Measurements from ENCODE around the gene NFATC1.

Gene NFATC1

DNA sequence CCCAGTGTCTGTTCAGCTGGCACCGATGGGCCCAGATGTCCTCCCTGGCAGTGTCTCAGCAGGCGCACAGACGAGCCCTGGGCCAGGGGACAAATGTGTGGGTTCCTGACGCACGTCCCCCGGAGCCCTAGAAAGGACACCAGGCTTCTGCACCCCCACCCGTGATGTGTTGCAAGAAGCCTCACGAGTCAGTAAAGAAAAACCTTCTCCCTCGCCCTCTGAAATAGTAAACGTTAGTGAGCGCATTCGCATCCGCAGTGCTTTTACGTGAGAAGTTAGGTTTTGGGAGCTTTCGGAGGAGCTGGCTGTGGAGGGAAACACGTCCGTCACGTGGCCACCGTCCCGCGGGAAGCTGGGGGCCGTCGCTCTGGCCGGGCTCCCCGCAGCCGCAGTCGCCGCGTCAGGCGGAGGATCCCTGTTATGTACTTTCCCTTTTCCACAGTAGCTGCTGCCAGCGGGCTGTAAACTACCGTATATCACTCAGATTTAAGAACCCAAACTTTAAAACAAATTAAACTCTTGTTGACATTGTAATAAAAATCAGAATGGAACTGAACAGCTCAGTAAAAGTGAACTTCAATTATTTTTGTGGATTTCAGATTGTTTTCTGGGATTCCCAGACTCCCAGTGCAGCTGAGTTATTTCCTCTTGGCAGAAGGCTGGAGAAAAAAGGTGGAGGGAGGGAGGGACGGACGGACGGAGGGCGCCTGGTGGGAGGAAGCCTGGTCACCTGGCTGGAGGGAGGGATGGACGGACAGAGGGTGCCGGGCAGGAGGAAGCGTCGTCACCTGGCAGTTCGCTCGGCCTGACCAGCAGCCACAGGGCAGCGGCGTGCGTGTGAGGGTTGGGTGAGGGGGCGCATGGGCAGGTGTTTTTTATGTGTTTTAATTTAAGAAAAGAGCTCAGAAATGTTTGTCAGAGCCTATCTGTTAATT, 112.1 kb downstream of the NFATC1 start:
- DNase-seq (ENCODE audit: low read depth, low spot score), result no peak

DNA sequence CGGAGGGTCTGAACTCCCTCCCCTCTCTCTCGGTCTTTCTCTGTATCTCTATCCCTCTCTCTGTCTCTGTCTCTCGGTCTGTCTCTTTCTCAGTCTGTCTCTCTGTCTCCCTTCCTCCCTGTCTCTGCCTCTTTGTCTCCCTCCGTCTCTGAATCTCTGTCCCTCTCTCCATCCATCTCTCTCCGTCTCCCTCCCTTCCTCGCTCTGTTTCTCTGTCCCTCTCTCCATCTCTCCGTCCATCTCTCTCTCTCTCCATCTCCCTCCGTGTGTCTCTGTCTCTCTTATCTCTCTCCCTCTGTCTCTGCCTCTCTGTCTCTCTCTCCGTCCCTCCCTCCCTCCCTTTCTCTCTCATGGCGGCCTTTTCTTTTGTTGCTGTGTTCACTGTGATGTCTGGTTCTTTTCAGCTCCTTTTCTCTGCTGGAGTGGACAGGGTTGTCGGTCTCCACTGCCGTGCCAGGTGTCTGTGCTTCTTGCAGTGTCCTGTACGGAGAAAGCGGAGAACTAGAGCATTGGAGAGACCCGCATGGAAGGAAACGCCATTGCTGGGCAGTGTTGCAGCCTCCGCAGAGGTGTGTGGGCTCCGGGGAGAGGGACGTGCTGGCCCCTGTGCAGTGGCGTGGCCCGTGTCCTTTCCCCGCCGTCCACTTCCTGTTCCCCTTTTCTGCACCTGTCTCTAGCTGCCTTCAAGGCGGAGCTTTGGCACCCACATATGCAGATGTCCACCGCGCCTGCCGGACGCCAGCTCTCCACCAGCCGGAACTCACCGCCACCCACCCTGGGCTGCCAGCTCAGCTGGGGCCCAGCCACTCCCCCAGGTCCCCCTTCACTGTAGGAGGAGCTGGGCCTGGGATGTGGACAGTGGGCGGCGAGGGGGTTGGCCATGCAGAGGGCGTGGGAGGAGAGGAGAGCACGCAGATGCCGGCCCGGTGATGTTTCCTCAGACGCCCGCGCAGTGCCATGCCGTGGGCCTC, 113.1 kb downstream of the NFATC1 start:
- no peak for DNase-seq (ENCODE audit: low read depth, low spot score)

DNA sequence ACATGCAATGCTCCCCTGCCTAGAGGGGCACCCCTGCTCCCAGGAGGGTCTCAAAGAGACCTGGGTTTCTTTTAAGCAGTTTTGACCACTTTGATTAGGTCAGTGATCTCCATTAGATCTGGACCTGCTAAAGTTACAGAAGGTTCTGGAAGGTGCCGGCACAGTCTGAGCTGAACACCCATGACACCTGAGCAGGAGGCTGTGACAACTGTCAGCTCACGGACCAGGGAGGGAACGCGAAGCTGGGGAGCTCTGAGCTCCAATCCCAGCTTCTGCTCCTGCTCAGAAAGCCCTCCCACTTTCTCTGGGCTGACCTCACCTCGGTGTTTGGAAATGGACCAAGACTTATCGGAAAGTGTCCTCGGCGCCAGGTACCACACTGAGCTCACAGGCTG, 113.8 kb downstream of the NFATC1 start:
- no peak for DNase-seq (ENCODE audit: low read depth, low spot score)

DNA sequence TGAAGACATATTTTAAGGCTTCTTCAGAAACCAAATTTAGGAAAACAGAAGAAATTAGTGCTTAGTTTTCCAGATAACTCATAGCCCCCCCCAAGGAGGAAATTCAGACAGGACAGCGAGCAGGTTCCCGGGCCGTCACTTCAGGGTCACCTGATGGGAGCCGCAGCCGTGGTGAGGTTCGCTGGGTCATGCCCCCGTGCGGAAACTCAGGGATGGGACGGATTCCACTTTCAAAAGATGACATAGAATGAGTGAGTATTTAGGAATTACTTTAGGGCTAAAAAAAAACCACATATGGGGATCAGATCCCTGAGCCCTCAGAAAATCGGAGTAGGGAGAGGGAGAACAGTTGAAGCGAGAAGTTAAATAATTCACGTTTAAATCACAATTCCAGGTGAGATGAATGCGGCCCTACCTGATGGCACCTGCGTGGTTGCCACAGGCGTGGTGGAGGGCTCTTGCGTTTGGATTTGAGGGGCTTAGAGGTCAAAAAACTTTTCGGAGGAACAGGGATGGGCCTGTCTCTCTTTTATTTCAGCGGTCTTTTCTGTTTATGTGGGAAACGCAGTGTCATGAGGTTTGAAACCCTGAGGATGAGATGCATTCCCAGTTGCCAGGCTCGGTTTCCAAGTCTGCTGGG, 114.4 kb downstream of the NFATC1 start:
- no peak for DNase-seq (ENCODE audit: low read depth, low spot score)

DNA sequence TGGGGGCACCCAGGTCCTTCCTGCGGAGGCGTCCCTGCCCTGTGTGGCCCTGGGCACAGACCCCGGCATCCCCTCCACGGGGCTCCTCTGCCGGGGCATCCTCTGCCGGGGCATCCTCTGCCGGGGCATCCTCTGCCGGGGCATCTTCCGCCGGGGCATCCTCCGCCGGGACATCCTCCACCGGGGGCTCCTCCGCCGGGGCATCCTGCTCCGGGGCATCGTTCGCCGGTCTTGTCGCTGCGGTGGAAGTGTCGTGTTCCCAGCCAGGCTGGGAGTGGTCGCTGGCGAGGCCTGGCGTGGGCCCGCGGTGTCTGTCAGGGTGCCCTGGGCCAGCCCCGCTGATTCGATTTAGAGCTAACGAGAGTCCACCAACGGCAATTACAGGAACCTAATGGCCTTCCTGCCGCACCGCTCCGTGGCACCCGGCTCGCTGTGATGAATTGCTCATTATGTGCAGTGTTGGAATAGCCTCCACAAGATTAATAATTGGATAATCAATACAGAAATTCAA, 115.1 kb downstream of the NFATC1 start:
- DNase-seq (ENCODE audit: low read depth, low spot score), result no peak

DNA sequence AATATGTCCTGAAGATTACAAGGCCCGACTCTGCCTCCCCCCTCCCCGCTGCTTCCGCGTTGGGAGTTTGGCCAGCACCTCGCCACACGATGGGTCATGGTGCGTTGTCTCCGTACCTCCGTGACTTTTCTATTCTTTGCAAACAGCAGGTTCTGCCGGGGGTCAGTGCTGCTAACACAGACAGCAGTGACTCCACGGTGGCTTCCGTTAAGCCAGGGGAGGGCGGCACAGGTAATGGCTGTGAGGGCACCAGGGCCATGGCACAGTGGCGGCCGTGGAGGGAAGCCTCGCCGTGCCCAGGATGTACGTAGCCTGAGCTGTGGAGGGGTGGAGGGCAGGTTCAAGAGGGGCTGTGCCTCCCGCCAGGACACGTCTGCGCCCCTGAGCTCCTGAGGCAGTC, 115.5 kb downstream of the NFATC1 start:
- DNase-seq (ENCODE audit: low read depth, low spot score), result no peak

DNA sequence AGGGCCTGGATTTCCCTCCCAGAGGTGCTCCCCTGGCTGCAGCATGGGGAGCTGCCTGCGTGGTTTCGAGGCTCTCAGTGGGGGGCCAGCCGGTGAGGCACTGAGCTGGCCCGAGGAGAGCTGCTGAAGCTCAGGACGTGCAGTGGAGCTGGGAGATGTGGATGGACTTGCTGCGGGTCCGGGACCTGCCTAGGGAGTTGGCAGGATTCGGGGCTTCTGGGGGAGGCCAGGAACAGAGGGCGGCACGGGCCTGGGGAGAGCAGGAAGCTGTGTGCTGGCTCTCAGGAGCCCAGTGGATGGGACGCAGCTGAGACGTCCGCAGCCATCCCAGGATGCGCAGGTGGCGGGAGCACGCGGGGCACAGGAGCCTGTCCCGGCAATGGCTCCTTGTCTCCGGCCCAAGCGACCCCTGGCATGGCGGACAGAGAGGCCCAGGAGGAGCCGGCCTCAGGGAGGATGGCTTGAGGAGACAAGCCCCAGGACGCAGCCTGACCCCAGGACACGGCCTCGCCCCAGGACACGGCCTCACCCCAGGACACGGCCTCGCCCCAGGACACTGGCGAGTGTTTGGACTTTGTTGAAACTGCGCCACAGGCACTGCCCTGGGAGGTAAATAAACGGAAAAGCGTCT, 116.1 kb downstream of the NFATC1 start:
- no peak for DNase-seq (ENCODE audit: low read depth, low spot score)

DNA sequence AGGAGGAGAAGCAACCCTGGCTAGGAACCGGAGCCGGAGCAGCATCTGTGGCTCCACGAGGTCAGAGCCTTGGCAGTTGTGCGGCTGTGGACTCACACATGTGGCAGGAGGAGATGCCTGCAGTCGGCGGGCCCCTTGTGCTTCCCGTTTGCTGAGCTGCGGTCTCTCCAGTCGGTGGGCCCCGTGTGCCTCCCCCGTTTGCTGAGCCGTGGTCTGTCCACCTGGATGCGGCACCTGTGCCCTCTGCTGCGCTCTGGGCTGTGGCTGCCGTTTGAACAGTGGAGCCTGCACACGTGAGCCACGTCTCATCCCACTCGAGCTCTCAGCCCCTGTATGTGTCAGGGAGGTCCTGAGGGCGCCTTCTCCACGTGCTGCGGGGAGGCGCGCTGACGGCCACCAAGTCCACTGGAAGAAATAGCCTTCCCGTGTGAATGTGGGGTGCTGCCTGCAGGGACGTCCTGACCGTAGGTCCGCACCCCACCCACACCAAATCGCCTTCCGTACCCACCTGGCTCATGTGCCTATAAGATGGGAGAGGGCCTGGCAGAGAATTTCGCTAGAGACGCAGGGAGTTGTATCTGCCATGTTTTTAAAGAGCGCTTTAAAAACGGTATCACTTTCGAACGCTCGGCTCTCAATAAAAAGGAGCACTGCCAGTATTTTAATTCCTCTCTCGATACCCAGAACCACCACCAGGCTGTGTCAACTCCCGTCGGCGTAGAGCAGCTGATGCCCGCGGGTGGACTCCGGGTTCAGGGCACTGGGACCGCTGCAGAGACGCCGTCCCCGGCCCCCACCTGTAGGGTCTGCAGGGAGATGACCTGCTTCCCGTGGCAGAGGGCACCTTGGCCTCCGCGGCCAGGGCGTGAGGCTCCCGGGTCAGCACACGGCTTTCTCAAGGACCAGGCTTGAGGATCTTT, 117.0 kb downstream of the NFATC1 start:
- DNase-seq (ENCODE audit: low read depth, low spot score), result no peak

DNA sequence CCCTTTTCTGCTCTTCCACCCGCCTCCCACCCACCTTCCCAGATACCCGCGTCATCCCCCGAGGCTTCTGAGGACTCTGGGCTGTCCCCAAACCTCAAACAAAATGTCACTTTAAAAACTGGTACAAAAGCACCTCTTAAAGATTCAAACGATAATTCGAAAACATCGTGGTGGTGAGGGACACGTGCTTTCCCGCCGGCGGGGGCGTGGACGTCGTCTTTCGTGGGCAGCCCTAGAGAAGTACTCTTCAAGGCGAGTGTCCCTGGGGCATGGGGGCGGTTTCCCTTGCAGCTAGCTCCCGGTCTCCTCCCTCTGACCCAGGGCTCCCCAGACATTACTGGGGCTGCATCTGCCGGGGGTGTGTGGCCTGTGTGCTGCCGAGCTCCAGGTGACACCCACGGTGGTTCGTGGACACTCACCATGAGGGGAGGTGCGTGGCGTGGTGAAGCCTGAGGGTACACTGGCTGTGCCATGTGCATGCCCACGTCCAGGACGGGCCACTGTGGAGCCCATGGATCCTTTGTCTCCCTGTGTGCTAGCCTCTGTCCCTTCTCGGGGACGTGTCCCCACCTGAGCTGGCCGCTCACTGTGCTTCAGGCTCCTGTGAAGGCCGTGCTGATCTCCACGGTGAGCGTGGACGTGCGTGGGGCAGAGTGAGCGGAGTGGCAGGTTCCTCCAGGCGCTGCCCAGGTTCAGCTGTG, 117.8 kb downstream of the NFATC1 start:
- no peak for DNase-seq (ENCODE audit: low read depth, low spot score)

DNA sequence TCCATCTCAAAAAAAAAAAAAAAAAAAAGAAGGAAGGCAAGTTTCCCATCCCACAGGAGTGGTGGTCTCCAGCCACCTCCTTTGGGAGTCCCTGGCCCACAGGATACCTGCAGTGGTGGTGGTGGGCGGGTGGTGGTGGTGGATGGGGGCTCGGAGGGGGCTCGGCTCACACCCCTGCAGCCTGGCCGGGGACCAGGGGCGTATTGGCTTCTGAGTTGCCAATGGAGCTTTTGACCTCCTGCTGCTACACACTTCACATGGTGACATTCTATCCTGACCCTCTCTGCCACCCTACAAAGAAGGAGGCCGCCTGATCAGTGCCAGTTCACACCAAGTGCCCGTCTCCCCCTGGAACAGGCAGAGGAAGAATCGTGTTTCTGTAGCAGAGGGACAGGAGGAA, 119.6 kb downstream of the NFATC1 start:
- DNase-seq (ENCODE audit: low read depth, low spot score), result no peak

DNA sequence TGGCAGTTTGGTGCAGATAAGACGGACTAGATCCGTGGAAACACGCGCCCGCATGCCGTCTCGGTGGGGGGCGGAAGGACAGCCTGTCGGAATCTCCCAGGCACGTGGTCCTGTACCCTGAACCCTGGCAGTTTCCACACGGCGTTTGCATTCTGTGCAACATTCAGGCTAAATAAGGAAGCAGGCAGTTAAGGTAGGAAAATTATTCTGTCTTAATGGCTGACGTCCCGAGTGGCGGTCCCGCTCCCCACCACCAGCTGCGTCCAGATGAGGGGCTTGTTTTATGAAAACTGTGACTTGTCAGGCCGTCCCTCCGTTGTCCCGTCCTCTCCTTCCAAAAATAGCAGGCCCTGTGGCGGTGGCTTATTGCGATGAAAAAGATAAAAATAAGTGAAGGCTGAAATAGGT, 120.2 kb downstream of the NFATC1 start:
- DNase-seq (ENCODE audit: low read depth, low spot score), result no peak

DNA sequence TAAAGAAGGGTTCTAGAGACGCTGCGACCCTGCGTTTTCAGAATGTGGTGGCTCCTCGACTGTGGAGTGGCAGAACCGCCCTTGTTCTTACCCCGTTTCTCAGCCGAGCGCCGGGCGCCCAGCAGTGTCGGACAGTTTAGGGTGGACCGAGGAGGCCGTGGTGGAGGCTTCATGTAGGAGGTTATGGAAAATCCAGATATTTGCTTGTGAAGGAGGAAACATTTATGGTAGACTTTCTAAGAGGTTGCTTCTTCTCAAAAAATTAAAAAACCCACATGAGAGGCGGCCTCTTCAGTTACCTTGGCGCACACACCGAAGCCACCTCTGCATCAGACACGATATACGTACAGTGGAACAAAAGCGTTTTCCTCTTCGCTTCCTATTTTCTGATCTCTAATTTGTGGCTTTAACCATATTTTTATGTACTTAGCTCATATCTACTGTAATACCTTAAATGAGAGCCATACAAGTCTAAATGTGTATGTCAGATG, 120.8 kb downstream of the NFATC1 start:
- no peak for DNase-seq (ENCODE audit: low read depth, low spot score)

DNA sequence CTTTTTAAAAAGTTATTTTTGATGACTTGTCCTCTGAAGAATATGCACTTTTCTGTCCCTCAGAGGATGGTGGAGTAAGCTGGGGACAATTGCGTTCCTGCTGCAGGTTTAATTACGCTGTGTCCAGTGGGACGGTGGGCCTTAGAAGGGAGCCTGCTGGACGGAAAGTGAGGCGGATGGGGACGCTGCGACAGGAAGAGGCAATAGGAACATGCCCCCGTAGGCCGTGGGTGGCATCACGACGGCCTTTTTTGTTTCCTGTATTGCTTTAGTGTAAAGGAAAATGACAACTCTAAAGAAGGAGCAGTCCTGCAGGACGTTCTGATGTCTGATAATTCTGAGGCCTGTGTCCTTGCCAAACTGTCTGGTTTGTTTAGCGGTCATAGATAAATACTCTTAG, 121.6 kb downstream of the NFATC1 start:
- DNase-seq (ENCODE audit: low read depth, low spot score), result no peak

DNA sequence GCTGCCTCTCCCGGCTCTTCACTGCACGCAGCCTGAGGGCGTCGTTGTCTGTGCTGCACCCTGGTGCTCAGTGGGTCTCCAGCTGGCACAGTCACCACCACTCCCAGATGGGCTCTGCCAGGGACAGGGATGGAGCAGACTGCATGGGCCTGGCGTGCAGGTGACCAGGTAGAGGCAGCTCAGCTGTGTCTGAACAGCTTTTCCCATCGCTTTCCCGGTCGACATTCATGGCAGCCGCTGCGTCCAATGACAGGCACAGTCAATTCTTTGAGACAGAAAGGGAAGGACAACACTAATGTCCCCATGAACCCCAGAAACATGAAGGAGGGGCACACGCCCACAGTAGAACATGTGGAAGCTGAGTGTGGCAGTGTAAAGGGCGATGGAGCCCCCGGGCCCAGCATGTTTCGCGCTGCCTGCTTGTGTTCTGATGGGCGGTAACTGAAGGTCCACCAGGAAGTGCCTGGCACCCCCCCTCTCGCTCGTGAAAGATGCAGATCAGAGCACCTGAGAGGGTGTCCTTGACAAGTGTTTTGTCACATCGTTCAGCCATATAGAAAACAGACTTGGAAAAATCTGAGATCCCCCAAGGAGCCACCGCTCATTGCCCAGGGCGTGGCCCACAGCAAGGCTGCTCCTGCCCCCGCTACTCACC, 122.4 kb downstream of the NFATC1 start:
- DNase-seq (ENCODE audit: low read depth, low spot score), result no peak

DNA sequence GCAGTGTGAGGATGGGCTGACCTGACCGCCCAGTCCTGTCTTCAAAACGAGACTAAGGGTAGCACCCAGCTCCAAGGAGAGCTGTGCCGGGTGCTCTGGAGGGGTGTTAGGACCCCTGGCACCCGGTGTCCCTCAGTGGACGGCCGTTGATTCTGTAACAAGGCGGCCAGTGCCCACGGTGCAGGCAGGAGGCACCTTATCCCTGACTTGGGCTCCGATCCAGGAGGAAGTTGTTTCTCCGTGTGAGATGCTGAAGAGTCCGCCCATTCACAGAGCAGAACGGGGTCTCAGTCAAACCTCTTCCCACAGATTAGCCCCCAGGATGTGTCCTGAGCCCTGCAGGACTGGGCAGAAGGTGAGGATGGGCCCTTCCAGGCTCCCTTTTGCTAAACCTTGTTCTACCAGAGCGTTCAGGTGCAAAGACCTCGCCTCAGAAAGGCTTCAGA, 123.0 kb downstream of the NFATC1 start:
- DNase-seq (ENCODE audit: low read depth, low spot score), result no peak

DNA sequence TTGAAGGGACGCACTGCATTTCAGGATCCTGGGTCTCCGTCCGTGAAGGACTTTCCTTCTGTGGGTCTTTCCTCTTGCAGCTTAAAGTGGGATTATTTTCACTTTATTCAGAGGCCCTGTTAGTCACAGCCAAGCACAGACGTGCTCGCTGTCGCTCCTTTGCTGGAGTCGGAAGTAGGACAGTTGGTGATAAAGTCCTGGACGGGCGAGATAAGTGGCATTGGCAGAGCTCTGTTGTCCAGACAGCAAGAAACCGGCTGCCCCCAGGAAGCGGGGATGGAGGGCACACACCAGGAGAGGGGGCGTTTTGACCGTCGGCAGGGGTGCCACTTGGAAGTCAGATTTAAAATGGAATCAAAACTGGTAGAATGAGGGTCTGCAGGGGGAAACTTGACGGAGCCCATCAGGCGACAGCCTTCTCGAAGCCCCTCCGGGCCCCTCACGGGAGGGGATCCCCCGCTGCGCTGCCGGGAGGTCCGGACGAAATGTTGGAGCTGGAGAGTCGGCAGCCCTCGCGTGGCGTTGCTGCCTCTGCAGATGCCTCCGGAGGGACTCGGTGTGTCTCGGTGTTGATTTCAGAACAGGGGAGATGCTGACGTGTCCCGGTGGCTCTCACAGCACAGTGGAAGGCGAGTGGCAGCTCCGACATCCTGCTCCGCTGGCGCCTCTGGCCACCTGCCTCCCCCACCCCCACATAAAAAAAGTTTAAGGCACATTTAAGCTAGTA, 124.2 kb downstream of the NFATC1 start:
- DNase-seq (ENCODE audit: low read depth, low spot score), result no peak

DNA sequence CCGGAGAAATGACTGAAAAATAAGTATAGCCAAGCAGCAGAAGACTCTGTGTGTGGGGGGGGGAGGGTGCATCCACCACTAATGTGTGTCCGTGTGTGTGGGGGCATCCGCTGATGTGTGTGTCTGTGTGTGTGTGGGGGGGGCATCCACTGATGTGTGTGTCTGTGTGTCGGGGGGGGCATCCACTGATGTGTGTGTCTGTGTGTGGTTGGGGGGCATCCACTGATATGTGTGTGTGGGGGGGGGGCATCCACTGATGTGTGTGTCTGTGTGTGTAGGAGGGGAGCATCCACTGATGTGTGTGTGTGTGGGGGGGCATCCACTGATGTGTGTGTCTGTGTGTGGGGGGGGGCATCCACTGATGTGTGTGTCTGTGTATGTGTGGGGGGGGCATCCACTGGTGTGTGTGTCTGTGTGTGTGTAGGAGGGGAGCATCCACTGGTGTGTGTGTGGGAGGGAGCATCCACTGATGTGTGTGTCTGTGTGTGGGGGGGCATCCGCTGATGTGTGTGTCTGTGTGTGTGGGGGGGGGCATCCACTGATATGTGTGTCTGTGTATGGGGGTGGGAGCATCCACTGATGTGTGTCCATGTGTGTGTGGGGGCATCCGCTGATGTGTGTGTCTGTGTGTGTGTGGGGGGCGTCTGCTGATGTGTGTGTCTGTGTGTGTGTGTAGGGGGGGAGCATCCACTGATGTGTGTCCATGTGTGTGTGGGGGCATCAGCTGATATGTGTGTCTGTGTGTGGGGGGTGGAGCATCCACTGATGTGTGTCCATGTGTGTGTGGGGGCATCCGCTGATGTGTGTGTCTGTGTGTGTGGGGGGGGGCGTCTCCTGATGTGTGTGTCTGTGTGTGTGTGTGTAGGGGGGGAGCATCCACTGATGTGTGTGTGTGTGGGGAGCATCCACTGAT, 125.0 kb downstream of the NFATC1 start:
- no peak for DNase-seq (ENCODE audit: low read depth, low spot score)

All from ELF-1 (cell line).